Measurements from ENCODE around the gene SLC25A42. TPM values are rescaled to one million over a fixed set of nuclear protein-coding genes. Genes with fewer than 3 reads are reported as not detected.

SLC25A42 gene
- total RNA-seq, 1 experiment from 2014 or later: 8.1 TPM

DNA sequence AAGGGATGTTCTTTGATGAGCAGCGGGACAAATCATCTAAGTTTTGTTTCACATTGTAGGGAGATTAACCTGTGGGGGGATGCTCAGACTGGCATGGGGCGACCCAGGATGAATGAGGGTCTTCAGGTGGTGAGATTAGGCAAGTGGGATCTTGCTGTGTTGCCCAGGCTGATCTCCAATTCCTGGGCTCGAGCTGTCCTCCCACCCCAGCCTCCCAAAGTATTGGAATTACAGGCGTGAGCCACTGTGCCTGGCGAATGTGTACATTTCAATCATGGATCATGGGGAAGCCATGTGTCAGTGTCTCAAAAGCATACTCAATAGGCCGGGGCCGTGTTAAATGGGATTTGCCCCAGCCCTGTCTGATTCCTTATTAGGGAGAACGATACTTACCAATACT, 8.1 kb downstream of the SLC25A42 start:
- Mint-ChIP-seq H3K27me3 (ENCODE audit: low read depth) (peaks cover 99% of the 10 kb centered on the region), H3K9me3 (no peaks in the 10 kb centered on the region), H3K4me1 (no peaks in the 10 kb centered on the region), H3K36me3 (no peaks in the 10 kb centered on the region), H3K27ac (no peak overlapping the region), H3K4me3 (no peak overlapping the region)
- DNase-seq (ENCODE audit: low spot score) (no peak), ATAC-seq (no peak)
- ChIA-PET POLR2A (no interaction called here), CTCF (interaction anchor here (0.7 kb wide), 1 partner anchor 9 kb away, joined by 3 read pairs; no protein-coding TSS in a partner anchor)
- TF ChIP-seq ZNF121 (CRISPR knock-in tag; IDR thresholded peaks at IDR 0.05): peak; percentile 50; the same call in 1 of the 2 replicates
- TF ChIP-seq, protein P1, sequence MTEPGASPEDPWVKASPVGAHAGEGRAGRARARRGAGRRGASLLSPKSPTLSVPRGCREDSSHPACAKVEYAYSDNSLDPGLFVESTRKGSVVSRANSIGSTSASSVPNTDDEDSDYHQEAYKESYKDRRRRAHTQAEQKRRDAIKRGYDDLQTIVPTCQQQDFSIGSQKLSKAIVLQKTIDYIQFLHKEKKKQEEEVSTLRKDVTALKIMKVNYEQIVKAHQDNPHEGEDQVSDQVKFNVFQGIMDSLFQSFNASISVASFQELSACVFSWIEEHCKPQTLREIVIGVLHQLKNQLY (CRISPR knock-in tag; IDR thresholded peaks at IDR 0.05): no peak

DNA sequence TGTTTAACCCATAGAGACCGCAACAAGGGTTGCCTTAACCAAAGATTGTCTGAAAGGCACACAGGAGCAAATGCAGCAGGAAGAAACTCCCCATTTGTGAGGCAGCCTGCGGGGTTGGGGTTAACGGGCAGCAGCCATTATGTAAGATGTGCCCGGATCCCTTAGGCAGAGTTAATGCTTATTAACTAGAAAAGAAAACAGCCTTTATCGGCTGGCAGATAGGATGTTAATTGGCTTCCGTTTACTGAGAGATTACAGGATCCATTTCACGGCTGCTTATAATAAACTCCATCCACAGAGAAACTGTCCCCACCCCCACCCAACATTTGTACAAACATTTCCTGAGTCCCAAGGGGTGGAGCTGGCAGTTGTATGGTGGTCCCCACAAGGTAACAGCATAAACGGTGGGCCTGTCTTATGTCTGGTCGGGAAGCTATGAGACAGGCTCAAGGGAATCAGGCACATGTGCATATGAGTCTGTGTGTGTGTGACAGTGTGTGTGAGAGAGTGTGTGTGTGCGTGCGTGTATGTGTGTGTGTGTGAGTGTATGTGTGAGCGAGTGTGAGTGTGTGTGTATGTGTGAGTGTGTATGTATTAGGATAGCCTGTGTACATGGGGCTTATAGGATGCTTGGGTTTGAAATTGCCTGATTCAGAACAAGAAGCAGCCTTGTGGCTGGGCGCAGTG, 10.5 kb downstream of the SLC25A42 start:
- no peaks in the 10 kb centered on the region for H3K9me3 Mint-ChIP-seq
- POLR2A ChIA-PET: no interaction called here
- no peak for DNase-seq (ENCODE audit: low spot score)
- no peak overlapping the region for H3K4me3 Mint-ChIP-seq
- no peak for ATAC-seq
- no peak overlapping the region for H3K27ac Mint-ChIP-seq
- peaks cover 98% of the 10 kb centered on the region for H3K27me3 Mint-ChIP-seq (ENCODE audit: low read depth)
- CTCF ChIA-PET: no interaction called here
- TF ChIP-seq, protein P2, sequence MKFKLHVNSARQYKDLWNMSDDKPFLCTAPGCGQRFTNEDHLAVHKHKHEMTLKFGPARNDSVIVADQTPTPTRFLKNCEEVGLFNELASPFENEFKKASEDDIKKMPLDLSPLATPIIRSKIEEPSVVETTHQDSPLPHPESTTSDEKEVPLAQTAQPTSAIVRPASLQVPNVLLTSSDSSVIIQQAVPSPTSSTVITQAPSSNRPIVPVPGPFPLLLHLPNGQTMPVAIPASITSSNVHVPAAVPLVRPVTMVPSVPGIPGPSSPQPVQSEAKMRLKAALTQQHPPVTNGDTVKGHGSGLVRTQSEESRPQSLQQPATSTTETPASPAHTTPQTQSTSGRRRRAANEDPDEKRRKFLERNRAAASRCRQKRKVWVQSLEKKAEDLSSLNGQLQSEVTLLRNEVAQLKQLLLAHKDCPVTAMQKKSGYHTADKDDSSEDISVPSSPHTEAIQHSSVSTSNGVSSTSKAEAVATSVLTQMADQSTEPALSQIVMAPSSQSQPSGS (CRISPR knock-in tag; IDR thresholded peaks at IDR 0.05; ENCODE audit: borderline replicate concordance, low read depth): no peak
- no peaks in the 10 kb centered on the region for H3K4me1 Mint-ChIP-seq
- no peaks in the 10 kb centered on the region for H3K36me3 Mint-ChIP-seq

DNA sequence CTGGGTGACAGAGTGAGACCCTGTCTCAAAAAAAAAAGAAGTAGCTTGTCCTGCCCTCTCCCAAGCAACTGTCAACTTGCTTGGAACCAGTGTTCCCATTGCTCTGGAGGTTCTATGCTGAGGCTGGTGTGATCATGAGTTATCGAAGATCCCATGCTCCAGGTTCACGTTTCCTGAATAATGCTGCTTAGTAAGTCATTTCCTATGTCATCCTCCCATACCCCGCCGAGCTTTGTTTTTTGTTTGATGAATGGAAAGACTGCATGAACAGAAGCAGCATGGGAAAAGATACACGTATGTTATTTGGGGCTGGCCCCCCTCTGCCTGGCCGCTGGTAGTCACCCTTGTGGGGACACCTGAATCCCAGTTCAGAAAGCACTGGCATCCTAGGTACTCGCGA, 11.3 kb downstream of the SLC25A42 start:
- Mint-ChIP-seq H3K36me3 (no peaks in the 10 kb centered on the region), H3K4me3 (no peak overlapping the region), H3K9me3 (no peaks in the 10 kb centered on the region), H3K4me1 (no peaks in the 10 kb centered on the region), H3K27ac (no peak overlapping the region), H3K27me3 (ENCODE audit: low read depth) (peaks cover 98% of the 10 kb centered on the region)
- DNase-seq (ENCODE audit: low spot score) (no peak), ATAC-seq (no peak)
- POLR2A ChIA-PET: no interaction called here
- CTCF ChIA-PET: no interaction called here
- no peak for TF ChIP-seq GRHL2 (CRISPR knock-in tag; IDR thresholded peaks at IDR 0.05; ENCODE audit: insufficient replicate concordance, severe bottlenecking)
- TF ChIP-seq, protein P3, sequence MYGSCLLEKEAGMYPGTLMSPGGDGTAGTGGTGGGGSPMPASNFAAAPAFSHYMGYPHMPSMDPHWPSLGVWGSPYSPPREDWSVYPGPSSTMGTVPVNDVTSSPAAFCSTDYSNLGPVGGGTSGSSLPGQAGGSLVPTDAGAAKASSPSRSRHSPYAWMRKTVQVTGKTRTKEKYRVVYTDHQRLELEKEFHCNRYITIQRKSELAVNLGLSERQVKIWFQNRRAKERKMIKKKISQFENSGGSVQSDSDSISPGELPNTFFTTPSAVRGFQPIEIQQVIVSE (CRISPR knock-in tag; IDR thresholded peaks at IDR 0.05; ENCODE audit: borderline replicate concordance): no peak

DNA sequence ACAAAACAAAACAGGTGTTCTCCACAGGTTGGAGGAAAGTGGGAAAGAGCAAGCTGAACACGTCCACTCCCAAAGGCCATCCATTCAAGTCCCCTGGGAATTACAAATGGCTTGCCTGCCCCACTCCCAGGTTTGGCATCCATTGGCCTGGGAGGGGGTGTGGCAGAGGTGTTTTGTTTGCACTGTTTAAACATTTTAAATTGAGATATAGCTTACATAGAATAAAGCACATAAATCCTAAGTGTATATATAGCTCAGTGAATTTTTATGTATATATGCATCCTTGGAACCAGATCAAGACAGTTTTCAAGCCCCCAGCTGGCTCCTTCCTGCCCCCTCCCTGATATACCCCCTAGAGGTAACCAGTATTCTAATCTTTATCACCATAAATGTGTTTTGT, 12.7 kb downstream of the SLC25A42 start:
- Mint-ChIP-seq H3K4me1 (no peaks in the 10 kb centered on the region), H3K27me3 (ENCODE audit: low read depth) (peaks cover 96% of the 10 kb centered on the region), H3K9me3 (no peaks in the 10 kb centered on the region), H3K4me3 (no peak overlapping the region), H3K36me3 (no peaks in the 10 kb centered on the region), H3K27ac (no peak overlapping the region)
- POLR2A ChIA-PET: no interaction called here
- no peak for DNase-seq (ENCODE audit: low spot score)
- no peak for ATAC-seq
- CTCF ChIA-PET: interaction anchor here (1.4 kb wide), 1 partner anchor 35 kb away, joined by 4 read pairs; no protein-coding TSS in a partner anchor
- TF ChIP-seq, protein P4, sequence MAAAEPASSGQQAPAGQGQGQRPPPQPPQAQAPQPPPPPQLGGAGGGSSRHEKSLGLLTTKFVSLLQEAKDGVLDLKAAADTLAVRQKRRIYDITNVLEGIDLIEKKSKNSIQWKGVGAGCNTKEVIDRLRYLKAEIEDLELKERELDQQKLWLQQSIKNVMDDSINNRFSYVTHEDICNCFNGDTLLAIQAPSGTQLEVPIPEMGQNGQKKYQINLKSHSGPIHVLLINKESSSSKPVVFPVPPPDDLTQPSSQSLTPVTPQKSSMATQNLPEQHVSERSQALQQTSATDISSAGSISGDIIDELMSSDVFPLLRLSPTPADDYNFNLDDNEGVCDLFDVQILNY (CRISPR knock-in tag; IDR thresholded peaks at IDR 0.05): no peak
- TF ChIP-seq, protein P5, sequence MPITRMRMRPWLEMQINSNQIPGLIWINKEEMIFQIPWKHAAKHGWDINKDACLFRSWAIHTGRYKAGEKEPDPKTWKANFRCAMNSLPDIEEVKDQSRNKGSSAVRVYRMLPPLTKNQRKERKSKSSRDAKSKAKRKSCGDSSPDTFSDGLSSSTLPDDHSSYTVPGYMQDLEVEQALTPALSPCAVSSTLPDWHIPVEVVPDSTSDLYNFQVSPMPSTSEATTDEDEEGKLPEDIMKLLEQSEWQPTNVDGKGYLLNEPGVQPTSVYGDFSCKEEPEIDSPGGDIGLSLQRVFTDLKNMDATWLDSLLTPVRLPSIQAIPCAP (CRISPR knock-in tag; IDR thresholded peaks at IDR 0.05): no peak
- TF ChIP-seq, protein P6, sequence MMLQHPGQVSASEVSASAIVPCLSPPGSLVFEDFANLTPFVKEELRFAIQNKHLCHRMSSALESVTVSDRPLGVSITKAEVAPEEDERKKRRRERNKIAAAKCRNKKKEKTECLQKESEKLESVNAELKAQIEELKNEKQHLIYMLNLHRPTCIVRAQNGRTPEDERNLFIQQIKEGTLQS (CRISPR knock-in tag; conservative IDR thresholded peaks at IDR 0.05): no peak
- TF ChIP-seq SMAD3 (CRISPR knock-in tag; IDR thresholded peaks at IDR 0.05; ENCODE audit: borderline replicate concordance) (no peak), GRHL2 (CRISPR knock-in tag; IDR thresholded peaks at IDR 0.05; ENCODE audit: insufficient replicate concordance, severe bottlenecking) (no peak), ZNF416 (CRISPR knock-in tag; IDR thresholded peaks at IDR 0.05) (no peak)
- TF ChIP-seq, protein P7, sequence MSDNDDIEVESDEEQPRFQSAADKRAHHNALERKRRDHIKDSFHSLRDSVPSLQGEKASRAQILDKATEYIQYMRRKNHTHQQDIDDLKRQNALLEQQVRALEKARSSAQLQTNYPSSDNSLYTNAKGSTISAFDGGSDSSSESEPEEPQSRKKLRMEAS (CRISPR knock-in tag; IDR thresholded peaks at IDR 0.05): no peak
- TF ChIP-seq, protein P8, sequence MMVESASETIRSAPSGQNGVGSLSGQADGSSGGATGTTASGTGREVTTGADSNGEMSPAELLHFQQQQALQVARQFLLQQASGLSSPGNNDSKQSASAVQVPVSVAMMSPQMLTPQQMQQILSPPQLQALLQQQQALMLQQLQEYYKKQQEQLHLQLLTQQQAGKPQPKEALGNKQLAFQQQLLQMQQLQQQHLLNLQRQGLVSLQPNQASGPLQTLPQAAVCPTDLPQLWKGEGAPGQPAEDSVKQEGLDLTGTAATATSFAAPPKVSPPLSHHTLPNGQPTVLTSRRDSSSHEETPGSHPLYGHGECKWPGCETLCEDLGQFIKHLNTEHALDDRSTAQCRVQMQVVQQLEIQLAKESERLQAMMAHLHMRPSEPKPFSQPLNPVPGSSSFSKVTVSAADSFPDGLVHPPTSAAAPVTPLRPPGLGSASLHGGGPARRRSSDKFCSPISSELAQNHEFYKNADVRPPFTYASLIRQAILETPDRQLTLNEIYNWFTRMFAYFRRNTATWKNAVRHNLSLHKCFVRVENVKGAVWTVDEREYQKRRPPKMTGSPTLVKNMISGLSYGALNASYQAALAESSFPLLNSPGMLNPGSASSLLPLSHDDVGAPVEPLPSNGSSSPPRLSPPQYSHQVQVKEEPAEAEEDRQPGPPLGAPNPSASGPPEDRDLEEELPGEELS (CRISPR knock-in tag; IDR thresholded peaks at IDR 0.05): no peak
- TF ChIP-seq, protein P9, sequence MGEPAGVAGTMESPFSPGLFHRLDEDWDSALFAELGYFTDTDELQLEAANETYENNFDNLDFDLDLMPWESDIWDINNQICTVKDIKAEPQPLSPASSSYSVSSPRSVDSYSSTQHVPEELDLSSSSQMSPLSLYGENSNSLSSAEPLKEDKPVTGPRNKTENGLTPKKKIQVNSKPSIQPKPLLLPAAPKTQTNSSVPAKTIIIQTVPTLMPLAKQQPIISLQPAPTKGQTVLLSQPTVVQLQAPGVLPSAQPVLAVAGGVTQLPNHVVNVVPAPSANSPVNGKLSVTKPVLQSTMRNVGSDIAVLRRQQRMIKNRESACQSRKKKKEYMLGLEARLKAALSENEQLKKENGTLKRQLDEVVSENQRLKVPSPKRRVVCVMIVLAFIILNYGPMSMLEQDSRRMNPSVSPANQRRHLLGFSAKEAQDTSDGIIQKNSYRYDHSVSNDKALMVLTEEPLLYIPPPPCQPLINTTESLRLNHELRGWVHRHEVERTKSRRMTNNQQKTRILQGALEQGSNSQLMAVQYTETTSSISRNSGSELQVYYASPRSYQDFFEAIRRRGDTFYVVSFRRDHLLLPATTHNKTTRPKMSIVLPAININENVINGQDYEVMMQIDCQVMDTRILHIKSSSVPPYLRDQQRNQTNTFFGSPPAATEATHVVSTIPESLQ (CRISPR knock-in tag; IDR thresholded peaks at IDR 0.05): no peak
